Activated naive CD4-positive, alpha-beta T cell treated with anti-CD3 and anti-CD28 coated beads, Interleukin-2, amount 50 U/mL, for 24 hours (primary cell): ENCODE measurements around the gene SLC25A31.

Source experiments
- H3K27ac Mint-ChIP-seq: one replicate; pipeline ENCODE4 v1.8.0; 2021; ENCODE audit warnings: mild to moderate bottlenecking, mixed read lengths
- H3K27me3 Mint-ChIP-seq: one replicate; pipeline ENCODE4 v1.8.0; 2021; ENCODE audit warnings: mixed read lengths
- H3K36me3 Mint-ChIP-seq: one replicate; pipeline ENCODE4 v1.8.0; 2021; ENCODE audit warnings: mixed read lengths
- H3K4me1 Mint-ChIP-seq: one replicate; pipeline ENCODE4 v1.8.0; 2021; ENCODE audit warnings: mixed read lengths
- H3K4me3 Mint-ChIP-seq: one replicate; pipeline ENCODE4 v1.8.0; 2021; ENCODE audit warnings: mild to moderate bottlenecking, mixed read lengths
- H3K9me3 Mint-ChIP-seq: one replicate; pipeline ENCODE4 v1.8.0; 2021; ENCODE audit warnings: mixed read lengths

SLC25A31 gene

DNA sequence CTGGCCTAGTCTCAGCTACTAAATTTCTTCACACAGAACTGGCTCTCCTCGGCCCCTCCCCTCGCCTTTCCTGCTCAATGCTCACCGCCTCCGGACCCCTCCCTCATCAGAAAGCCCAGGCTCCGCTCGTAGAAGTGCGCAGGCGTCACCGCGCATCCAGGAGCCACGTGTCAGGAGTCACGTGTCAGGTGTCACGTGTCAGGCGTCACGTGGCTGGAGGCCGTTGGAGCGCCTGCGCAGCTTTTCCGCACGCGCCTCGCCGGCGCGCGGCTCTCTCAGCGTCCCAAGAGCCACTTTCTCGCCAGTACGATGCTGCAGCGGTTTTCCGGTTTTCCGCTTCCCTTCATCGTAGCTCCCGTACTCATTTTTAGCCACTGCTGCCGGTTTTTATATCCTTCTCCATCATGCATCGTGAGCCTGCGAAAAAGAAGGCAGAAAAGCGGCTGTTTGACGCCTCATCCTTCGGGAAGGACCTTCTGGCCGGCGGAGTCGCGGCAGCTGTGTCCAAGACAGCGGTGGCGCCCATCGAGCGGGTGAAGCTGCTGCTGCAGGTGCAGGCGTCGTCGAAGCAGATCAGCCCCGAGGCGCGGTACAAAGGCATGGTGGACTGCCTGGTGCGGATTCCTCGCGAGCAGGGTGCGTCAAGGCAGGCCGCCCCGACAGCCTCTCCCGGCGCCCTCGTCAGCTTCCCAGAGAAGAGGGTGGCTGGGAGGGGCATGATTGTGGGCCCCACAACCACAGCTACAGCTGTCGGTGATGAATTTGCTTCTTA lies at the start of gene SLC25A31:
Gene SLC25A31 (plus strand): TSS at position 259 of the 772 bp plus-strand sequence. CDS start 146 bp downstream, at position 405.
- Mint-ChIP-seq H3K36me3 (no peaks in the 10 kb centered on the region), H3K9me3 (no peaks in the 10 kb centered on the region), H3K27me3 (peaks cover 4% of the 10 kb centered on the region), H3K4me3 (no peak within 1 kb of the TSS), H3K27ac (no peak within 1 kb of the TSS), H3K4me1 (no peaks in the 10 kb centered on the region)

DNA sequence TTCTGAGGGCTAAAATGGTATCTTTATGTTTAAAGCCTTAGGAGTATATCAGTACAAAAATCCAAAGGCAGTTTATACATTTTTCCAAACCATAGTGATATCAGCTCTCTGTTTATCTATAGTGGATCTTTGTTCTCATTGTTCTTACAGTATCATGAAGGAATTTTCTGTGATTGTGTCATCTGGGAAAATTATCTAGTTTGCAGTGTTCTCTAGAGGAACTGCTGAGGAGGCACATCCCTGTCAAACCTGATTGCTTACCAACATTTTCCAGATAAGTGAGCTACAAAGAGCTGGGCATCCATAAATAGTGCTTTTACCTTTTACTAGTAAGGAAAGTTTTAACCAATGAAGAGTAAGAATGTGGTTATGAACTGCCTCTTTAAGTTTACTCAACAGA lies 44.9 kb upstream of the SLC25A31 start:
- no peaks in the 10 kb centered on the region for H3K27me3 Mint-ChIP-seq
- no peaks in the 10 kb centered on the region for H3K36me3 Mint-ChIP-seq
- no peaks in the 10 kb centered on the region for H3K9me3 Mint-ChIP-seq
- no peaks in the 10 kb centered on the region for H3K4me1 Mint-ChIP-seq
- H3K27ac Mint-ChIP-seq = no peak overlapping the region
- H3K4me3 Mint-ChIP-seq = no peak overlapping the region

DNA sequence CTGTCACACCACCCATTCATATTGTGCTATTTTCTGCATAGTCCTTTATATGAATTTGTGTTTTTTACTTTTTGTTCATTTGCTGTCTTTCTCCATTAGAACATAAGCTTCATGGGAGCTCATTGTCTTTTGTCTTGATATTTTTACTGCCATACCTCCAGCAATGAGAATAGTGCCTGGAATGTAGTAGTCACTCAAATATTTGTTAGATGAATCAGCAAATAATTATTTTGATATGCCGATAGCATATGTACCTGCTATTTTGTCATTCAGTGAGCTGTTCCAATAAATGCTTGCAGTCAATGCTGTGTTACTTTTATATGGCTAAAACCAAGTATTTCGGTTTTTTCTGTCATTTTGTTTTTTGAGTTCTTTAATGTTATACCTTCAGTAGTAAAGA lies 43.5 kb upstream of the SLC25A31 start:
- Mint-ChIP-seq H3K36me3 (no peaks in the 10 kb centered on the region), H3K4me3 (no peak overlapping the region), H3K4me1 (no peaks in the 10 kb centered on the region), H3K27ac (no peak overlapping the region), H3K9me3 (no peaks in the 10 kb centered on the region), H3K27me3 (peaks cover 1% of the 10 kb centered on the region)

DNA sequence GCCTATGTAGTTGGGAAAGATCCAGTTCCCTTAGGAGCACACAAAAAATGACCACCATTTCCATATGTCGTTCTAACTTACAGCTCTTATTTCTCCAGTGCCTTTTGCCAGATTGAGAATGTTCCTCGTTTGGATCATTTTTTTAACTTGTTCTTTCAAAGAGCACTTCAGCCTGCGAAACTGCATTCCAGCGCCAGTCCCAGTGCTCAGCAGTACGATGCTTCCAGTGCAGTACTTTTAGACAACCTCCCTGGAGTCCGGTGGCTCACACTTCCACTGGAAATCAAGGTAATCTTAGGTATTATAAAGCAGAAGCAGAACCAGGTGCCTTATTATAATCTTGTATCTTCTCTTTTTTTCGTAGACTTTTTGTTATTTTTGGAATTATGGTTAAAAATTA lies 42.6 kb upstream of the SLC25A31 start:
- H3K9me3 Mint-ChIP-seq = peaks cover 3% of the 10 kb centered on the region
- peaks cover 2% of the 10 kb centered on the region for H3K27me3 Mint-ChIP-seq
- H3K27ac Mint-ChIP-seq = no peak overlapping the region
- H3K36me3 Mint-ChIP-seq = no peaks in the 10 kb centered on the region
- no peak overlapping the region for H3K4me3 Mint-ChIP-seq
- no peaks in the 10 kb centered on the region for H3K4me1 Mint-ChIP-seq

DNA sequence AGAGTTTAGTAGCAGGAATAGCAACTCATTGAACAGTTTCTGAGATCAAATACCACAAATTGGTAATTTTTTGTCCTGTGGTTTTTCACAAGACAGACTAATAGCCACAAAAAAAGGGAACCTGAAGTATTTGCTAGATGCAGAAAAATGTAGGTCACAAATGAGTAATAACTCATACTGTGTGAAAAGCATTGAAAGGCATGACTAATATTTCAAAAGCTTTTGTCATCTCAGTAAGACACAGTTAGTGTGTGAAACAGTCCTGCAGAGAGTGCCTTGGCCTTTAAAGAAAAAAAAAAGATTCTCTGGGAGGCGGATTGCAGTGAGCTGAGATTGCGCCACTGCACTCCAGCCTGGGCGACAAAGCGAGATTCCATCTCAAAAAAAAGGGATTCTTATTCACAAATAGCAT lies 31.4 kb upstream of the SLC25A31 start:
- Mint-ChIP-seq H3K4me3 (no peak overlapping the region), H3K27ac (no peak overlapping the region), H3K4me1 (no peaks in the 10 kb centered on the region), H3K27me3 (peaks cover 11% of the 10 kb centered on the region), H3K36me3 (no peaks in the 10 kb centered on the region), H3K9me3 (no peaks in the 10 kb centered on the region)

DNA sequence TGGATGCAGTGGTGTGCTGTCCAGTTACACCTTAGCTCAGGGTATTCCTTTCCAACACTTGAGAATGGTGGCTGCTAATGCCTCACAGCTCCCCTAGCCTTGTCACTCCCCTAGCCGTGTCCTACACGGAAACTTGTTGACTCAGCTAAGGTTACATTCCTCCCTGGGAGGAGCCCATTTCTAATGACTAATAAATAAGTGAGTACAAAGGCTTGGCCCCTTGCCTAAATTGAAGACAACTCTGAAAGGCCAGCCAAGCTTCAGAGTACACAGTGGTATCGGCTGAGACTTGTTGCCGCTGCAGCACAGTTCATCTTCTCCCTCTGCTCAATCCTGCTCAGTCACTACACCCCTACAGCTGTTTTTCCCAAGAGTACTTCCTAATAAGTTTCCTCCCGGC lies 21.2 kb upstream of the SLC25A31 start:
- no peaks in the 10 kb centered on the region for H3K9me3 Mint-ChIP-seq
- no peak overlapping the region for H3K4me3 Mint-ChIP-seq
- no peaks in the 10 kb centered on the region for H3K36me3 Mint-ChIP-seq
- H3K27ac Mint-ChIP-seq = no peak overlapping the region
- H3K4me1 Mint-ChIP-seq = no peaks in the 10 kb centered on the region
- H3K27me3 Mint-ChIP-seq = peaks cover 4% of the 10 kb centered on the region

DNA sequence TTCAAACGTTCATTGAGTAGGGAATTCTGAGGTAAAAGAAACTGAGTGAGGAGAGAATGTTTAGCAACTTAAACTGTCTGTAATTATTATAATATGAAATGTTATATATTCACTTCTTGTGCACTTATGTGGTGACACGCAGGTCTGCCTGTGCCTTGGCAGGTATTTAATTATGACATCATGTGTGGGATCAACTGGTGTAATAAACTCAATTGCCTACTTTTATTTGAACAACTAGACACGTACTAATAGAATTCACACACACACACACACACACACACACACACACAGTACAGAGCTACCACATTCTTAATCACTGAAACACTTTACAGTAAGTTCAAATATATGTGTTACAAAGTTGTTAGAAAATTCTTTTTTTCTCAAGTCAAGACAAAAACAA lies 20.7 kb upstream of the SLC25A31 start:
- peaks cover 4% of the 10 kb centered on the region for H3K27me3 Mint-ChIP-seq
- no peaks in the 10 kb centered on the region for H3K9me3 Mint-ChIP-seq
- H3K4me3 Mint-ChIP-seq = no peak overlapping the region
- no peaks in the 10 kb centered on the region for H3K36me3 Mint-ChIP-seq
- no peak overlapping the region for H3K27ac Mint-ChIP-seq
- H3K4me1 Mint-ChIP-seq = no peaks in the 10 kb centered on the region

DNA sequence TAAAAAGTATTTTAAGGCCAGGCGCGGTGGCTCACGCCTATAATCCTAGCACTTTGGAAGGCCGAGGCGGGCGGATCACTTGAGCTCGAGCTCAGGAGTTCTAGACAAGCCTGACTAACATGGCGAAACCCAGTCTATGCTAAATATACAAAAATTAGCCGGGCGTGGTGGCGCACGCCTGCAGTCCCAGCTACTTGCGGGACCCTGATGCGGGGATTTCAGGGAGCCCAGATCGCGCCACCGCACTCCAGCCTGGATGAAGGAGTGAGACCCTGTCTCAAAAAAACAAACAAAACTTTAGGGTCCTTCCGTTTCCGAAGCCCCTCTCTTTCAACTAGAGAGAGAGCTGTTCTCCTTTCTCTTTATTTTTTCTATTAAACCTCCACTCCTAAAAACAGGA lies 1.2 kb downstream of the SLC25A31 start:
- Mint-ChIP-seq H3K36me3 (no peaks in the 10 kb centered on the region), H3K9me3 (no peaks in the 10 kb centered on the region), H3K27me3 (peaks cover 4% of the 10 kb centered on the region), H3K4me1 (no peaks in the 10 kb centered on the region), H3K27ac (no peak overlapping the region), H3K4me3 (no peak overlapping the region)

DNA sequence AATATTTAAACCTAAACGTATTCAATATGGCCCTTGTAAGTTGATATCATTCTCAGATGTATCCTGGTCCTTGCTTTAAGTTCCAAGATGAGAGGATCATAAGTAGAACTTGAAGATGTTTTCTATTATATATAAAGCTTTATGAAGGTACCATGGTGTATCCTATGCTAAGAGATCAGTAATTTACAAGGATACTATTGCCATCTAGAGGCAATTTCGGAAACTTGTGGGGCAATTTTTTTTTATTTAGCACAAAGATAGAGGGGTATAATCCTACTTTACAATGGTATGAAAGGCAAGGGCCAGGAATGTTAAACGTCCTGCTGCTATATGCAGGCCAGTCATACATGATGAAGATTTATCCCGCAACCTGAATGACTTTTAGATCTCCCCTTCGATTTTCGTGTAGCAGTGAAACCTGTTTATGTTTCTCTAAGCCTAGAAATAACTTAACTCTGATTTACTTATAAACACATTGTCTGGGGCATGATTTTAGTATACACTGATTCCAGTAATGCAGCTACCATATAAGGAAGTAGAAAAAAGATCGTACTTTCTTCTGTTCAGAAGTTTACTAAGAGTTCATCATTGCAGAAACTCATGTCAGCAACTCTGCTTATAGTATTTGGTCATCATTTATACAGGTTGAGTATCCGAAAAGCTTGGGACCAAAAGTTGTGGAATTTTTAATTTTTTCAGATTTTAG lies 2.6 kb downstream of the SLC25A31 start:
- Mint-ChIP-seq H3K4me3 (no peak overlapping the region), H3K4me1 (no peaks in the 10 kb centered on the region), H3K9me3 (no peaks in the 10 kb centered on the region), H3K36me3 (no peaks in the 10 kb centered on the region), H3K27ac (no peak overlapping the region), H3K27me3 (peaks cover 3% of the 10 kb centered on the region)

DNA sequence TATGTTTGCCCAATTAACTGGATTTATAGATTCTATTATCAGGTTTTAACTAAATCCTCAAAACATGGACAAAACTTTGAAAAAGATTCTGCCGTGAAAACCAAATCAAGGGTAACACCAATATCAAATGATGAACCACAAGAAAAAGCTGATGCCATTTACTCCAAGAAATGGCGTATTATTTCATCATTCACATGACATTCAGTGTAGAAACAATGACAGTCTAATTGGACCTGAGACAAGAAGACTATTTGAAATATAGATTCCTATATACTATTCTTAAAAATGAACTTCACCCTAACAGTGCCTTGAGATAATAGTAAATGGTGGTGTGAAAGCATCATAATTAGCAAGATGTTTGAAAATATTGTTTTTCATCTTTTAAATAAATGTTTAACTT lies 4.8 kb downstream of the SLC25A31 start:
- H3K36me3 Mint-ChIP-seq = no peaks in the 10 kb centered on the region
- H3K9me3 Mint-ChIP-seq = no peaks in the 10 kb centered on the region
- no peak overlapping the region for H3K27ac Mint-ChIP-seq
- no peaks in the 10 kb centered on the region for H3K4me1 Mint-ChIP-seq
- H3K27me3 Mint-ChIP-seq = peaks cover 3% of the 10 kb centered on the region
- no peak overlapping the region for H3K4me3 Mint-ChIP-seq

DNA sequence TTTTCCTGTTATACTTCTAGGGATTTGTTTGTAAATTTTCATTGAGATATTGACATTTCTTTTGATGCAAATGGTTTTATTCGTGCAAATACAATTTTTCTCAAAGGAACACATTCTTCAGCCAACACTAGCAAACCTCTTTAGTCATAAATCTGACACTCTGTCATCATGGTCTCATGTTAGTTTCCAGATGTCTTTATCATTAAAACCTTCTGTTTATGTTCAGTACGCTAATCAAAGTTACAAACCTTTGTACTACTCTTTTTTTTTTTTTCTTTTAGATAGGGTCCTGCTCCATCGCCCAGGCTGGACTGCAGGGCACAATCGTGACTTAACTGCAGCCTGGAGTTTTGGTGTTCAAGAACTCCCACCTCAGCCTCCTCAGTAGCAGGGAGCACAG lies 7.1 kb downstream of the SLC25A31 start:
- no peaks in the 10 kb centered on the region for H3K36me3 Mint-ChIP-seq
- H3K27ac Mint-ChIP-seq = no peak overlapping the region
- no peak overlapping the region for H3K4me3 Mint-ChIP-seq
- H3K9me3 Mint-ChIP-seq = peaks cover under 1% of the 10 kb centered on the region
- peaks cover 4% of the 10 kb centered on the region for H3K27me3 Mint-ChIP-seq
- H3K4me1 Mint-ChIP-seq = no peaks in the 10 kb centered on the region

DNA sequence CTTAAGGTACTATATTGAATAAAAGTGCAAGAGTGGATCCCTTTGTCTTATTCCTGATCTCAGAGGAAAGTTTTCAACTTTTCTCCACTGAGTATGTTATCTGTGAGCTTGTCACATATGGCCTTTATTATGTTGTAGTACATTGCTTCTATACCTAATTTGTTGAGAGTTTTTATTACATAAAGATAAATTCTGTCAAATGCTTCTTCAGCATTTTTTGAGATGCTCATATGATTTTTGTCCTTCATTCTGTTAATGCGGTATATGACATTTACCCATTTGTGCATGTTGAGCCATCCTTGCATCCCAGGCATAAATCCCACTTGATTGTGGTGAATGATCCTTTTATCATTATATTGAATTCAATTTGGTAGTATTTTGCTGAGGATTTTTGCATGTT lies 11.0 kb downstream of the SLC25A31 start:
- H3K9me3 Mint-ChIP-seq = peaks cover 6% of the 10 kb centered on the region
- no peaks in the 10 kb centered on the region for H3K4me1 Mint-ChIP-seq
- no peak overlapping the region for H3K27ac Mint-ChIP-seq
- H3K27me3 Mint-ChIP-seq = peaks cover 6% of the 10 kb centered on the region
- no peak overlapping the region for H3K4me3 Mint-ChIP-seq
- H3K36me3 Mint-ChIP-seq = no peaks in the 10 kb centered on the region

DNA sequence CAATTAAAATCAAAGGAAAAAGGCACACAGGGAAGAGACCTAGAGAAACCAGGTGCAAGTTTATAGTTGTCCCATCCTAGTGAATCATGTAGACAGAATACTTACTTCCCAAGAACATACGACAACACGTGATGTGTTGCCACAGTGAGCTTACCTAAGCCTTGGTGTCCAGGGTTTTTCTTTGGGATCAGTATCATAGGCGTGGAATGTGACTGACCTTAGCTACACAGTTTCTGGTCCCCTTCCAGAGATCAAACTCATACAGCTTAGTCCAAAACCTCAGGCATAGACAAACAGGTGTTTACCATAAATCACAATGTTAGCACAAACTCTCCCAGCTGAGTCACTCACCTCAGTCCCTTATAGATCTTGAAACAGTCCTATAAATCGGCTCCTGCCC lies 17.7 kb downstream of the SLC25A31 start:
- Mint-ChIP-seq H3K4me3 (no peak overlapping the region), H3K27ac (no peak overlapping the region), H3K36me3 (peaks cover 3% of the 10 kb centered on the region), H3K4me1 (no peaks in the 10 kb centered on the region), H3K27me3 (peaks cover 19% of the 10 kb centered on the region), H3K9me3 (peaks cover 12% of the 10 kb centered on the region)

DNA sequence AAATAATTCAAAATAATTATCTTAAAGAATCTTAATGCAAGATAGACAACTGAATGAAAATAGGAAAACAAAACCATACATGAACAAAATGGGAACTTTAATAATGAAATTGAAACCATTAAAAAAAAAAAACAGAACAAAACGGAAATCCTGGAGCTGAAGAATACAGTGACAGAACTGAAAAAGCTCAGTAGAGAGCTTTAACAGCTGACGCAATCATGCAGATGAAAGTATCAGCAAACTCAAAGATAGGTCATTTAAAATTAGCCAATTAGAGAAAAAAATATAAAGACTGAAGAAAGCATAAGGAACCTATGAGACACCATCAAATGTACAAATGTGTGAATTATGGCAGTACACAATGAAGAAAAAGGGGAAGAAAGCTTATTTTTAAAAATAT lies 18.8 kb downstream of the SLC25A31 start:
- peaks cover 3% of the 10 kb centered on the region for H3K36me3 Mint-ChIP-seq
- no peak overlapping the region for H3K4me3 Mint-ChIP-seq
- H3K27me3 Mint-ChIP-seq = peaks cover 19% of the 10 kb centered on the region
- H3K4me1 Mint-ChIP-seq = no peaks in the 10 kb centered on the region
- no peak overlapping the region for H3K27ac Mint-ChIP-seq
- H3K9me3 Mint-ChIP-seq = peaks cover 16% of the 10 kb centered on the region

DNA sequence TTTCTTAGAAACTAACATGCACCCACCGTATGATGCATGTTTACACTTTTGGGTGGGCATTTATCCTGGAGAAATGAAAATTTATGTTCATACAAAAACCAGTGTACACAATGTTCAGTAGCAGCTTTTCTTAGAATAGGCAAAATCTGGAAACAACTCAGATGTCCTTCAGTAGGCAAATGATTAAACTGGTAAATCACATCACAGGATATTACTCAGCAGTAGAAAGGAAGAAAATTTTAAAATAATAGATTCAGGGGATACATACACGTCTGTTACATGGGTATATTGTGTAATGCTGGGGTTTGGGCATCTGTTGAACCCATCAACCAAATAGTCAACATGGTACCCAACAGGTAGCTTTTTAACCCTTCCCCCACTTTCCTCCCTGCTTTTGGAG lies 26.7 kb downstream of the SLC25A31 start:
- H3K4me1 Mint-ChIP-seq = no peaks in the 10 kb centered on the region
- H3K27me3 Mint-ChIP-seq = peaks cover 13% of the 10 kb centered on the region
- H3K27ac Mint-ChIP-seq = no peak overlapping the region
- H3K36me3 Mint-ChIP-seq = no peaks in the 10 kb centered on the region
- H3K4me3 Mint-ChIP-seq = no peak overlapping the region
- peaks cover 9% of the 10 kb centered on the region for H3K9me3 Mint-ChIP-seq

DNA sequence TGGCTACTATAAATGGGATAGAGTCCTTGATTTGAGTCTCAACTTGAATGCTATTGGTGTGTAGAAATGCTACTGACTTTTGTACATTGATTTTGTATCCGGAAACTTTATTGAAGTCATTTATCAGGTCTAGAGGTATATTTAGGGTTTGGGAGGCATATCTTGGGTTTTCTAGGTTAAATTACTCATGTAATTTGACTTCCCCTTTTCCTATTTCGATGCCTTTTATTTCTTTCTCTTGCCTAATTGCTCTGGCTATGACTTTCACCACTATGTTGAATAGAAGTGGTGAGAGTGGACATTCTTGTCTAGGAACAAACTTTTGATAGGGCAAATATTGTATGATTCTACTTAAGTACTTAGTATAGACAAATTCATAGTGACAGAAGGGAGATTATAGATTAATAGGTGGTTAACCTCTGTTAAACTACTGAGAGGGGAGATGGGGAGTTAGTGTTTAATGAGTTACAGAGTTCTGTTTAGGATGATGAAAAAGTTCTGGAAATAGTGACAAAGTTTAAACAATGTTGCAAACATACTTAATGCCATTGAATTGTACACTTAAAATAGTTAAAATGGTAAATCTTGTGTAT lies 29.1 kb downstream of the SLC25A31 start:
- no peak overlapping the region for H3K4me3 Mint-ChIP-seq
- peaks cover 11% of the 10 kb centered on the region for H3K27me3 Mint-ChIP-seq
- no peak overlapping the region for H3K27ac Mint-ChIP-seq
- no peaks in the 10 kb centered on the region for H3K9me3 Mint-ChIP-seq
- no peaks in the 10 kb centered on the region for H3K4me1 Mint-ChIP-seq
- no peaks in the 10 kb centered on the region for H3K36me3 Mint-ChIP-seq
